GM18873 (cell line): ENCODE results near the gene ITGA6.

Experiments
- ATAC-seq: cut with Tn5 transposase; IDR thresholded peaks from one replicate; pipeline ENCODE4 v1.9.1; 2021; ENCODE audit warnings: mild to moderate bottlenecking, moderate library complexity, moderate number of reproducible peaks; ENCODE audit not compliant: unreplicated experiment, low FRiP score

ITGA6 gene

GRCh38 chr2:172415157-172415864, 12.1 kb upstream of the ITGA6 start:
- ATAC-seq, result no peak

GRCh38 chr2:172415865-172416183, 11.6 kb upstream of the ITGA6 start:
- ATAC-seq, result no peak

- no peak for ATAC-seq
Measured at GRCh38 chr2:172416447-172417058, 10.8 kb upstream of the ITGA6 start.

GRCh38 chr2:172420216-172420615, 7.2 kb upstream of the ITGA6 start:
- ATAC-seq, result no peak

- no peak for ATAC-seq
Measured at GRCh38 chr2:172423160-172423559, 4.2 kb upstream of the ITGA6 start.

GRCh38 chr2:172425336-172425735, 2.0 kb upstream of the ITGA6 start:
- no peak for ATAC-seq

- ATAC-seq, result no peak
Measured at GRCh38 chr2:172426635-172427255, 641 bp upstream of the ITGA6 start.

- no peak for ATAC-seq
Measured at GRCh38 chr2:172427990-172428831, 825 bp downstream of the ITGA6 start.

GRCh38 chr2:172428832-172429210, 1.4 kb downstream of the ITGA6 start:
- ATAC-seq, result no peak

GRCh38 chr2:172429301-172429968, 2.0 kb downstream of the ITGA6 start:
- ATAC-seq, result no peak

- no peak for ATAC-seq
Measured at GRCh38 chr2:172430027-172430426, 2.6 kb downstream of the ITGA6 start.

GRCh38 chr2:172430678-172431077, 3.3 kb downstream of the ITGA6 start:
- ATAC-seq, result no peak

GRCh38 chr2:172431463-172431862, 4.1 kb downstream of the ITGA6 start:
- no peak for ATAC-seq

GRCh38 chr2:172431993-172432392, 4.6 kb downstream of the ITGA6 start:
- ATAC-seq, result no peak

GRCh38 chr2:172433144-172433543, 5.8 kb downstream of the ITGA6 start:
- ATAC-seq, result no peak

GRCh38 chr2:172434821-172435605, 7.6 kb downstream of the ITGA6 start:
- ATAC-seq, result no peak

GRCh38 chr2:172435606-172435911, 8.2 kb downstream of the ITGA6 start:
- no peak for ATAC-seq

GRCh38 chr2:172436889-172437288, 9.5 kb downstream of the ITGA6 start:
- ATAC-seq, result no peak

- ATAC-seq, result no peak
Measured at GRCh38 chr2:172437419-172438341, 10.3 kb downstream of the ITGA6 start.
